ENCODE results near the gene NXPH3.

Gene NXPH3

GRCh38 chr17:49582055-49582722 lies 6.5 kb downstream of the NXPH3 start:
- Histone ChIP-seq H2AK5ac (ENCODE audit: low read length) (no peak overlapping the region), H3K9ac (ENCODE audit: low read length) (no peak overlapping the region), H3K4me3 (ENCODE audit: low read length) (no peak overlapping the region), H3K27ac (ENCODE audit: low read depth, low read length) (no peak overlapping the region), H3K79me1 (ENCODE audit: low read length) (no peaks in the 10 kb centered on the region), H4K5ac (ENCODE audit: low read length) (no peak overlapping the region), H3K23ac (ENCODE audit: low read length) (no peak overlapping the region), H3K18ac (ENCODE audit: low read length) (no peak overlapping the region), H2BK15ac (replicated peaks; ENCODE audit: low read depth) (no peak overlapping the region), H3K56ac (ENCODE audit: low read length) (no peak overlapping the region), H3K4ac (ENCODE audit: low read depth, low read length) (no peak overlapping the region), H4K8ac (ENCODE audit: low read depth, low read length) (no peak overlapping the region), H3K4me1 (ENCODE audit: control insufficient read depth, low read depth, low read length) (no peaks in the 10 kb centered on the region), H2BK120ac (ENCODE audit: low read depth, low read length) (no peak overlapping the region), H3K27me3 (ENCODE audit: insufficient read depth, low read length, poor library complexity) (no peaks in the 10 kb centered on the region), H2BK5ac (ENCODE audit: low read length) (no peak overlapping the region), H3K79me2 (ENCODE audit: control insufficient read depth, insufficient read depth, low read length) (no peaks in the 10 kb centered on the region), H3K36me3 (ENCODE audit: control insufficient read depth, insufficient read depth, low read length) (no peaks in the 10 kb centered on the region), H3K4me2 (ENCODE audit: low read length) (no peak overlapping the region)
- DNase-seq, result no peak
- WGBS (ENCODE audit: extremely low coverage, insufficient coverage, low lambda C conversion rate), result no CpG with 5 or more reads among the region's 12 CpGs

GRCh38 chr17:49582789-49583188 lies 7.1 kb downstream of the NXPH3 start:
- no peak overlapping the region for H2BK15ac ChIP-seq (replicated peaks; ENCODE audit: low read depth)
- H3K56ac ChIP-seq (ENCODE audit: low read length), result no peak overlapping the region
- no peak overlapping the region for H3K4me3 ChIP-seq (ENCODE audit: low read length)
- no peak overlapping the region for H2AK5ac ChIP-seq (ENCODE audit: low read length)
- DNase-seq, result no peak
- no peaks in the 10 kb centered on the region for H3K27me3 ChIP-seq (ENCODE audit: insufficient read depth, low read length, poor library complexity)
- H3K79me2 ChIP-seq (ENCODE audit: control insufficient read depth, insufficient read depth, low read length), result no peaks in the 10 kb centered on the region
- H3K36me3 ChIP-seq (ENCODE audit: control insufficient read depth, insufficient read depth, low read length), result no peaks in the 10 kb centered on the region
- H4K5ac ChIP-seq (ENCODE audit: low read length), result no peak overlapping the region
- H3K23ac ChIP-seq (ENCODE audit: low read length), result no peak overlapping the region
- no peak overlapping the region for H3K18ac ChIP-seq (ENCODE audit: low read length)
- H4K8ac ChIP-seq (ENCODE audit: low read depth, low read length), result no peak overlapping the region
- no peak overlapping the region for H3K4me2 ChIP-seq (ENCODE audit: low read length)
- no peak overlapping the region for H3K9ac ChIP-seq (ENCODE audit: low read length)
- H2BK5ac ChIP-seq (ENCODE audit: low read length), result no peak overlapping the region
- H3K4ac ChIP-seq (ENCODE audit: low read depth, low read length), result no peak overlapping the region
- no CpG with 5 or more reads among the region's 8 CpGs for WGBS (ENCODE audit: extremely low coverage, insufficient coverage, low lambda C conversion rate)
- no peak overlapping the region for H3K27ac ChIP-seq (ENCODE audit: low read depth, low read length)
- no peak overlapping the region for H2BK120ac ChIP-seq (ENCODE audit: low read depth, low read length)
- no peaks in the 10 kb centered on the region for H3K4me1 ChIP-seq (ENCODE audit: control insufficient read depth, low read depth, low read length)
- H3K79me1 ChIP-seq (ENCODE audit: low read length), result no peaks in the 10 kb centered on the region

GRCh38 chr17:49583226-49583625 lies 7.6 kb downstream of the NXPH3 start:
- no peak for DNase-seq
- Histone ChIP-seq H3K4me1 (ENCODE audit: control insufficient read depth, low read depth, low read length) (no peaks in the 10 kb centered on the region), H3K4ac (ENCODE audit: low read depth, low read length) (no peak overlapping the region), H3K4me2 (ENCODE audit: low read length) (no peak overlapping the region), H3K79me1 (ENCODE audit: low read length) (no peaks in the 10 kb centered on the region), H2BK15ac (replicated peaks; ENCODE audit: low read depth) (no peak overlapping the region), H2BK120ac (ENCODE audit: low read depth, low read length) (no peak overlapping the region), H4K8ac (ENCODE audit: low read depth, low read length) (no peak overlapping the region), H3K18ac (ENCODE audit: low read length) (no peak overlapping the region), H3K9ac (ENCODE audit: low read length) (no peak overlapping the region), H3K36me3 (ENCODE audit: control insufficient read depth, insufficient read depth, low read length) (no peaks in the 10 kb centered on the region), H3K4me3 (ENCODE audit: low read length) (no peak overlapping the region), H2AK5ac (ENCODE audit: low read length) (no peak overlapping the region), H3K23ac (ENCODE audit: low read length) (no peak overlapping the region), H3K27me3 (ENCODE audit: insufficient read depth, low read length, poor library complexity) (no peaks in the 10 kb centered on the region), H3K56ac (ENCODE audit: low read length) (no peak overlapping the region), H3K79me2 (ENCODE audit: control insufficient read depth, insufficient read depth, low read length) (no peaks in the 10 kb centered on the region), H3K27ac (ENCODE audit: low read depth, low read length) (no peak overlapping the region), H2BK5ac (ENCODE audit: low read length) (no peak overlapping the region), H4K5ac (ENCODE audit: low read length) (no peak overlapping the region)
- WGBS (ENCODE audit: extremely low coverage, insufficient coverage, low lambda C conversion rate), result no CpG with 5 or more reads among the region's 5 CpGs

- Histone ChIP-seq H3K4me1 (ENCODE audit: control insufficient read depth, low read depth, low read length) (no peaks in the 10 kb centered on the region), H3K4me2 (ENCODE audit: low read length) (no peak overlapping the region), H3K56ac (ENCODE audit: low read length) (no peak overlapping the region), H3K4ac (ENCODE audit: low read depth, low read length) (no peak overlapping the region), H2BK120ac (ENCODE audit: low read depth, low read length) (no peak overlapping the region), H3K79me2 (ENCODE audit: control insufficient read depth, insufficient read depth, low read length) (no peaks in the 10 kb centered on the region), H3K9ac (ENCODE audit: low read length) (no peak overlapping the region), H3K79me1 (ENCODE audit: low read length) (no peaks in the 10 kb centered on the region), H3K23ac (ENCODE audit: low read length) (no peak overlapping the region), H2AK5ac (ENCODE audit: low read length) (no peak overlapping the region), H2BK15ac (replicated peaks; ENCODE audit: low read depth) (no peak overlapping the region), H3K4me3 (ENCODE audit: low read length) (no peak overlapping the region), H3K36me3 (ENCODE audit: control insufficient read depth, insufficient read depth, low read length) (no peaks in the 10 kb centered on the region), H3K27me3 (ENCODE audit: insufficient read depth, low read length, poor library complexity) (no peaks in the 10 kb centered on the region), H2BK5ac (ENCODE audit: low read length) (no peak overlapping the region), H4K5ac (ENCODE audit: low read length) (no peak overlapping the region), H3K18ac (ENCODE audit: low read length) (no peak overlapping the region), H4K8ac (ENCODE audit: low read depth, low read length) (no peak overlapping the region), H3K27ac (ENCODE audit: low read depth, low read length) (no peak overlapping the region)
- no peak for DNase-seq
- WGBS (ENCODE audit: extremely low coverage, insufficient coverage, low lambda C conversion rate), result no CpG with 5 or more reads among the region's 4 CpGs
These were observed 8.2 kb downstream of the NXPH3 start for GRCh38 chr17:49583889-49584288.

- no peak overlapping the region for H2BK15ac ChIP-seq (replicated peaks; ENCODE audit: low read depth)
- no peak overlapping the region for H2AK5ac ChIP-seq (ENCODE audit: low read length)
- WGBS (ENCODE audit: extremely low coverage, insufficient coverage, low lambda C conversion rate), result no CpG with 5 or more reads among the region's 3 CpGs
- no peaks in the 10 kb centered on the region for H3K27me3 ChIP-seq (ENCODE audit: insufficient read depth, low read length, poor library complexity)
- peak; percentile 82 for DNase-seq
- H4K5ac ChIP-seq (ENCODE audit: low read length), result no peak overlapping the region
- H3K36me3 ChIP-seq (ENCODE audit: control insufficient read depth, insufficient read depth, low read length), result no peaks in the 10 kb centered on the region
- no peak overlapping the region for H3K9ac ChIP-seq (ENCODE audit: low read length)
- no peak overlapping the region for H2BK120ac ChIP-seq (ENCODE audit: low read depth, low read length)
- no peaks in the 10 kb centered on the region for H3K4me1 ChIP-seq (ENCODE audit: control insufficient read depth, low read depth, low read length)
- no peak overlapping the region for H4K8ac ChIP-seq (ENCODE audit: low read depth, low read length)
- no peak overlapping the region for H3K56ac ChIP-seq (ENCODE audit: low read length)
- H3K4ac ChIP-seq (ENCODE audit: low read depth, low read length), result no peak overlapping the region
- no peaks in the 10 kb centered on the region for H3K79me2 ChIP-seq (ENCODE audit: control insufficient read depth, insufficient read depth, low read length)
- no peaks in the 10 kb centered on the region for H3K79me1 ChIP-seq (ENCODE audit: low read length)
- no peak overlapping the region for H2BK5ac ChIP-seq (ENCODE audit: low read length)
- H3K23ac ChIP-seq (ENCODE audit: low read length), result no peak overlapping the region
- no peak overlapping the region for H3K18ac ChIP-seq (ENCODE audit: low read length)
- H3K27ac ChIP-seq (ENCODE audit: low read depth, low read length), result no peak overlapping the region
- H3K4me2 ChIP-seq (ENCODE audit: low read length), result no peak overlapping the region
- no peak overlapping the region for H3K4me3 ChIP-seq (ENCODE audit: low read length)
These were observed 9.9 kb downstream of the NXPH3 start for GRCh38 chr17:49585422-49586027.
